ENCODE measurements around the gene TAX1BP3. TPM values are rescaled to one million over a fixed set of nuclear protein-coding genes. Genes with fewer than 3 reads are reported as not detected.

TAX1BP3 gene
- total and polyA plus RNA-seq, 2 of the 4 experiments (the other 2 are of a cell fraction), result 146 to 176 TPM

- dilution Hi-C loops (cut with HindIII; ENCODE audit: low sequenced_read_pairs, unreplicated experiment) (no loop called here), intact Hi-C loops (cut with micrococcal nuclease) (no loop called here), in situ Hi-C loops (cut with MboI; ENCODE audit: low sequenced_read_pairs) (no loop called here)
- Histone ChIP-seq H2BK20ac (ENCODE audit: low read depth, low read length) (no peak overlapping the region), H4K91ac (ENCODE audit: insufficient read depth, low read depth, low read length) (no peak overlapping the region), H3K36me3 (ENCODE audit: control insufficient read depth, insufficient read depth, low read length) (peaks cover 40% of the 10 kb centered on the region), H2AFZ (replicated peaks; ENCODE audit: low read length, poor library complexity) (no peak overlapping the region), H3K9ac (ENCODE audit: low read depth, low read length) (no peak overlapping the region), H3K14ac (replicated peaks; ENCODE audit: low read depth, low read length) (no peak overlapping the region), H3K4me1 (ENCODE audit: control insufficient read depth, insufficient read depth, low read length) (peaks cover 12% of the 10 kb centered on the region), H2BK120ac (ENCODE audit: low read depth, low read length) (no peak overlapping the region), H2BK5ac (ENCODE audit: low read depth, low read length, poor library complexity, severe bottlenecking) (no peak overlapping the region), H3K4me3 (ENCODE audit: insufficient read depth, low read depth, low read length) (no peak overlapping the region), H3K79me1 (ENCODE audit: low read depth in 1 of 2, low read length in 2 of 2) (peaks cover 9 to 22% of the 10 kb centered on the region in 2 experiments; a peak in 3 of 4 replicates), H4K8ac (ENCODE audit: low read depth in 2 of 2, low read length in 2 of 2) (no peak overlapping the region), H3K23ac (ENCODE audit: low read depth, low read length) (no peak overlapping the region), H3K56ac (ENCODE audit: extremely low read depth, insufficient read depth, low read length) (no peak overlapping the region), H3K27ac (ENCODE audit: insufficient read depth, low read length) (no peak overlapping the region), H3K9me3 (ENCODE audit: control insufficient read depth, insufficient read depth, low read length) (no peaks in the 10 kb centered on the region), H3K4ac (ENCODE audit: low read depth, low read length) (no peak overlapping the region), H2AK9ac (replicated peaks; ENCODE audit: low read depth, low read length, poor library complexity) (no peak overlapping the region), H3K27me3 (ENCODE audit: control insufficient read depth, insufficient read depth, low read length) (no peaks in the 10 kb centered on the region), H3K9me1 (ENCODE audit: insufficient read depth, low read length) (peaks cover 4% of the 10 kb centered on the region), H4K5ac (ENCODE audit: low read depth, low read length) (no peak overlapping the region), H2BK15ac (ENCODE audit: low read depth, low read length) (no peak overlapping the region), H3K18ac (ENCODE audit: low read depth, low read length) (no peak overlapping the region), H3K4me2 (ENCODE audit: low read depth, low read length) (no peak overlapping the region), H2AK5ac (ENCODE audit: low read depth, low read length) (no peak overlapping the region), H4K20me1 (ENCODE audit: insufficient read depth, low read length) (peaks cover 12% of the 10 kb centered on the region)
- CTCF ChIA-PET, result no interaction called here
- no peak for DNase-seq
- no TSS peak for BruUV-seq (replicated peaks)
- ATAC-seq (ENCODE audit: low read depth), result no peak
- no CpG with 5 or more reads among the region's 8 CpGs for WGBS, 2 experiments (ENCODE audit: extremely low coverage in 2 of 2, insufficient read length in 1 of 2)
- TF ChIP-seq MXI1 (IDR thresholded peaks at IDR 0.05; ENCODE audit: borderline replicate concordance, low read depth, low read length) (no peak), BHLHE40 (IDR thresholded peaks at IDR 0.05; ENCODE audit: low read depth, low read length) (no peak), RCOR1 (IDR thresholded peaks at IDR 0.05; ENCODE audit: insufficient replicate concordance, low read length) (no peak), SMC3 (IDR thresholded peaks at IDR 0.05; ENCODE audit: low read depth, low read length) (no peak), RAD21 (IDR thresholded peaks at IDR 0.05; ENCODE audit: low read length) (no peak), MAZ (IDR thresholded peaks at IDR 0.05; ENCODE audit: borderline replicate concordance, low read depth, low read length) (no peak), RFX5 (IDR thresholded peaks at IDR 0.05; ENCODE audit: low read depth, low read length) (no peak), USF2 (IDR thresholded peaks at IDR 0.05; ENCODE audit: low read depth, low read length) (no peak), CHD1 (IDR thresholded peaks at IDR 0.05; ENCODE audit: low read depth, low read length) (no peak), CEBPB (IDR thresholded peaks at IDR 0.05; ENCODE audit: low read depth, low read length) (no peak), MAFK (IDR thresholded peaks at IDR 0.05; ENCODE audit: low read depth, low read length) (no peak), NFE2L2 (IDR thresholded peaks at IDR 0.05; ENCODE audit: low read depth, low read length) (no peak), ELK1 (IDR thresholded peaks at IDR 0.05; ENCODE audit: borderline replicate concordance, low read depth, low read length) (no peak), POLR2A (IDR thresholded peaks at IDR 0.05; ENCODE audit: low read depth, low read length) (no peak)
- POLR2A ChIA-PET (ENCODE audit: unreplicated experiment), result no interaction called here
Measured at GRCh38 chr17:3715296-3715695, 46.9 kb upstream of the TAX1BP3 start.

All from IMR-90 (cell line).